Ovary (tissue), 9 donors: ENCODE measurements around the gene TESMIN. TPM values are rescaled to one million over a fixed set of nuclear protein-coding genes. Genes with fewer than 3 reads are reported as not detected.
A peak's percentile ranks its signal among the peaks of the same experiment; 100 is the strongest.

Experiments used
- DNase-seq, 5 donors: peaks; one replicate each; pipeline ENCODE4 v3.0.0-alpha.2; 2019 to 2020
- H3K27ac ChIP-seq, 2 donors: fragments of 200-600 bp; one replicate each; pipeline versions ENCODE4 v1.5.1 to v1.8.0; 2019 to 2022
- H3K27me3 ChIP-seq: fragments of 200-600 bp; one replicate; pipeline ENCODE4 v1.8.0; 2022
- H3K36me3 ChIP-seq: fragments of 200-600 bp; sonication (generic); one replicate; pipeline ENCODE4 v1.5.1; 2019
- H3K4me1 ChIP-seq: one replicate; pipeline ENCODE4 v1.8.1; 2013; ENCODE audit warnings: mild to moderate bottlenecking, moderate library complexity; ENCODE audit not compliant: insufficient read depth
- H3K4me3 ChIP-seq: fragments of 200-600 bp; sonication (generic); one replicate; pipeline ENCODE4 v1.5.1; 2017
- H3K9me3 ChIP-seq, 2 donors: fragments of 200-600 bp in 1 of 2; sonication (generic) in 1 of 2; one replicate each; pipeline versions ENCODE4 v1.5.1 to v1.8.1; 2013 to 2019; ENCODE audit warnings: mild to moderate bottlenecking in 1 of 2, moderate library complexity in 1 of 2
- CTCF ChIP-seq, 3 donors: fragments of 450-650 bp in 2 of 3; fragments of 200-600 bp in 1 of 3; IDR thresholded peaks; one replicate each; pipeline versions ENCODE4 v1.5.1 to v1.8.0; 2016 to 2022; ENCODE audit warnings: antibody characterized with exemption in 3 of 3, mild to moderate bottlenecking in 1 of 3
- EP300 ChIP-seq: sonication (generic); formaldehyde crosslinking; IDR thresholded peaks from one replicate; pipeline ENCODE4 v1.6.1; 2017; ENCODE audit warnings: antibody characterized with exemption
- POLR2A ChIP-seq: fragments of 450-650 bp; IDR thresholded peaks from one replicate; pipeline ENCODE4 v1.6.1; 2017; ENCODE audit warnings: antibody characterized with exemption, mild to moderate bottlenecking, moderate library complexity
- WGBS, 3 donors: extraction: QIAGEN DNeasy Blood & Tissue Kit in 1 of 3; methylation state at CpG; one replicate each; pipeline versions ENCODE4 v1.1.5 to v1.1.7; 2013 to 2017; 5-methylcytosine and 5-hydroxymethylcytosine counted together
- intact Hi-C, 4 donors: fragments of 100-400 bp; cut with DNase I; formaldehyde crosslinking; loops; one replicate each; pipeline versions ENCODE4 v1.11.0 to v1.15.1; 2022 to 2023
- polyA plus RNA-seq, 2 donors: library from polyadenylated mRNA; stranded (reverse); fragments of 200-250 nt in 1 of 2; fragments of 350-450 nt in 1 of 2; fragmentation: Illumina TruSeq in 1 of 2; extraction: RNeasy Lipid Tissue Mini Kit (QIAGEN cat#74804) in 1 of 2; gene quantifications; one replicate each; pipeline ENCODE4 v1.2.3, GENCODE V29; 2013 to 2014
- total RNA-seq, 7 donors: library from RNA; depleted of rRNA in 2 of 7; stranded (reverse); fragments of >200 nt in 2 of 7; fragmentation: NEBNext Ultra II Directional in 3 of 7; extraction: Animal tissue kit (Norgen Biotek cat#: 25700) in 3 of 7; gene quantifications; one replicate each; pipeline versions ENCODE4 v1.1.0 to v1.2.4, GENCODE V29; 2016 to 2023
- donor health status: DM: no; HTN: no; CAD: no; lungs with moderate emphysema.
- donor health status: DM: no; HTN: no; CAD: no.
- donor health status: Bipolar disorder and iron deficiency.
- donor health status: DM: yes; HTN: yes; CAD: no.
- donor health status: DM: no; HTN: no; CAD: no.
- donor health status: DM: yes; HTN: yes; CAD: no.

TESMIN gene
- total and polyA plus RNA-seq, 9 donors = 1.1 to 4.1 (median 1.7) TPM

DNA sequence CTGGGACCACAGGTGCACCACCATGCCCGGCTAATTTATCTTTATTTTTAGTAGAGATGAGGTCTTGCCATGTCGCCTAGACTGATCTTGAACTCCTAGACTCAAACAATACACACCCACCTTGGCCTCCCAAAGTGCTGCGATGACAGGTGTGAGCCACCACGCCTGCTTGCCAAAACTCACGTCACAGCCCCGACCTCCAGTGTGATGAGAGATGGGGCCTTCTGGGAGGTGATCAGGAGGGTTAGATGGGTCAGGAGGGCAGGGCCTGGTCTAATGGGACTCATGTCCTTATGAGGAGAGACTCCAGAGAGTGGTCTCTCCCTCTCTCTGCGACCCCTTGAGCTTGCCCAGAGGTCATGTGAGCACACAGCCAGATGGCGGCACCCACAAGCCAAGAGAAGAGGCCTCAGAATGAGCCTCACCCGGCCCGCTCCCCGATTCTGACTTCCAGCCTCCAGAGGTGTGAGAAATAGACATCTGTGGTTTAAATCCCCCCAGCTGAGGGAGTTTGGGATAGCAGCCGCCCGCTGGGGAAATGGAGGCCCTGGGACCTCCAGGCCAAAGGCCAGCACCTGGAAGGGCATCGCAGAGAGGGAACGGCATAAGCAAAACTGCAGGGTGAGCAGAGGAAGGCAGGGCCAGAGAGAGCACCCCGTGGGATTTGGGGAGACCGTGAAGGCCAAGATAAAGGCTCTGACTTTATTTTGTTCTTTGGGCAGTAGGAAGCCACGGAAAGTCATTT, 91.1 kb downstream of the TESMIN start:
- intact Hi-C loops = no loop called here
- WGBS, 3 donors = 93 to 95% (median 93%) methylated on average over 18 of the region's 18 CpGs

DNA sequence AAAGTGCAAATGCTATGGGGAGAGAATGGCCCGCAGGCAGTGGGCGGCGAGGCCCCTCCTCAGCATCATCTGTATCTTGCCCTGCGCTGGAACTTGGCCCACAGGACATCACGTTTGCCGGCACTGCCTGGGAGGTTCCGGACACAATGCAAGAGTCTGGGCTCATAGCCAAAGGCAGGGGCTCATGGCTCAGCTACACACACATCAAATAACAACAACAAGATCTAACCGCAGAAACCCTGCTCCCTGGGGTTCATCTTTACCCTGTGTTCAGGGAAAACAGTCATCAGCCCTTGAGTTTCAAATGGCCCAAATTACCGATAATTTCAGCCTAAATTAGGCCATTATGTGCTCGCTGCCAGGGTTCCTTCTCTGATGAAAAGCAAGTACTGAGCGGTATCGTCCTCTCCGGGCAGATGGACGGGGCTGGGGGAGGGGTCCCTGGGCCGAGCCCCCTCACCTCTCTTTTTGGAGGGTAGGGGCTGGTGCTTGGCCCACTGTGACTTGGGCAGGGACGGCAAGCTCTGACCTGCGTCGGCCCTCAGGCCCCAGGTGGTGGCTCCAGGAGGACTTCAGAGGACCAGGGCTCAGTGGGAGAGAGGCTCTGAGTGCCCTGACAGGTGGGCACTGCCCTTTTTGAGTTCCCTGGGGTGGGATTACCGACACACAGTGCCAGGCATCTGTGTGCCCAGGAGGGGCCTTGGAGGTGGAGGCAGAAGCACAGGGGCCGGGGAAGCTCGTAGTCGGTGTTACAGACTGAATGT, 92.0 kb downstream of the TESMIN start:
- intact Hi-C loops = no loop called here
- Histone ChIP-seq H3K27ac (peak overlapping the region in 1 of 2 donors; percentile 45), H3K4me3 (no peak overlapping the region), H3K4me1 (peaks cover 6% of the 10 kb centered on the region), H3K27me3 (no peaks in the 10 kb centered on the region), H3K36me3 (no peaks in the 10 kb centered on the region), H3K9me3 (no peaks in the 10 kb centered on the region)
- no peak for TF ChIP-seq EP300
- TF ChIP-seq POLR2A = no peak
- no peak for TF ChIP-seq CTCF (IDR thresholded peaks at IDR 0.05)
- 25 to 26% (median 26%) methylated on average over 22 of the region's 22 CpGs for WGBS, 3 donors
- DNase-seq = peak; percentile 79 to 90 (median 89)

More for the DNA sequence above, 91.1 kb downstream of the TESMIN start:
- TF ChIP-seq EP300 (no peak), CTCF (IDR thresholded peaks at IDR 0.05) (no peak), POLR2A (no peak)
- no peaks in the 10 kb centered on the region for H3K27me3 ChIP-seq
- DNase-seq = no peak
- no peaks in the 10 kb centered on the region for H3K9me3 ChIP-seq
- H3K36me3 ChIP-seq = no peaks in the 10 kb centered on the region
- H3K4me1 ChIP-seq = peaks cover 6% of the 10 kb centered on the region
- H3K4me3 ChIP-seq = no peak overlapping the region
- H3K27ac ChIP-seq = no peak overlapping the region

GRCh38 chr11:68658661-68659060, 92.7 kb downstream of the TESMIN start:
- WGBS, 3 donors = 55 to 61% (median 60%) methylated on average over 13 of the region's 13 CpGs
- peak overlapping the region in 1 of 2 donors; percentile 45 for H3K27ac ChIP-seq
- peak in 2 of 5 donors; percentile 44 to 53 for DNase-seq
- TF ChIP-seq CTCF (IDR thresholded peaks at IDR 0.05) (no peak), POLR2A (no peak), EP300 (no peak)
- H3K4me3 ChIP-seq = no peak overlapping the region
- intact Hi-C loops = no loop called here
- peaks cover 6% of the 10 kb centered on the region for H3K4me1 ChIP-seq
- no peaks in the 10 kb centered on the region for H3K9me3 ChIP-seq
- H3K36me3 ChIP-seq = no peaks in the 10 kb centered on the region
- H3K27me3 ChIP-seq = no peaks in the 10 kb centered on the region

DNA sequence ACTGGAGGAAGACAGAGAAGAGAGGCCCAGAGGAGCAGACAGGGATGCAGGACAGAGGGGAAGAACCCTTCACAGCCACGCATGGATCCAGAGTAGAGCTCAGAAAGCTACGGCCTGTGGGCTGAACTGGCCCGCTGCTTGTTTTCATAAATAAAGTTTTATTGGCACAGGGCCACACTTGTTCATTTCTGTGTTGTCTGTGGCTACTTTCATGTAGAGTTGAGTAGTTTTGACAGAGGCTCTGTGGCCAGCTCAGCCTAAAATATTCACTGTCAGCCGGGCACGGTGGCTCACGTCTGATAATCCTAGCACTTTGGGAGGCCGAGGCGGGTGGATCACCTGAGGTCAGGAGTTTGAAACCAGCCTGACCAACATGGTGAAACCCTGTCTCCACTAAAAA, 93.2 kb downstream of the TESMIN start:
- H3K36me3 ChIP-seq = no peaks in the 10 kb centered on the region
- DNase-seq = no peak
- H3K4me1 ChIP-seq = peaks cover 6% of the 10 kb centered on the region
- intact Hi-C loops = no loop called here
- no peak overlapping the region for H3K27ac ChIP-seq
- H3K9me3 ChIP-seq = no peaks in the 10 kb centered on the region
- H3K27me3 ChIP-seq = no peaks in the 10 kb centered on the region
- TF ChIP-seq EP300 = no peak
- TF ChIP-seq POLR2A = no peak
- no peak for TF ChIP-seq CTCF (IDR thresholded peaks at IDR 0.05)
- WGBS, 3 donors = 90% methylated on average over 8 of the region's 8 CpGs
- no peak overlapping the region for H3K4me3 ChIP-seq

Other genes with a start within 250 kb of the TESMIN start
- 1 to 10 TPM in 1 of 7 donors, under 1 TPM in 1, not detected in 5; 0.36 to 1.4 TPM for gene GAL, start 67.0 kb downstream of the TESMIN start, total RNA-seq
- gene GAL, start 67.0 kb downstream of the TESMIN start, polyA plus RNA-seq = under 1 TPM in 1 of 2 donors, not detected in 1; 0.19 TPM
- 10 to 100 TPM; 33.3 to 87.1 (median 44.3) TPM for gene CPT1A, start 90.4 kb upstream of the TESMIN start, total RNA-seq
- gene CPT1A, start 90.4 kb upstream of the TESMIN start, polyA plus RNA-seq = 10 to 100 TPM; 25.3 to 54.2 TPM
- gene MRPL21, start 152.3 kb upstream of the TESMIN start, total RNA-seq = 10 to 100 TPM; 40.3 to 70.7 (median 51.9) TPM
- gene MRPL21, start 152.3 kb upstream of the TESMIN start, polyA plus RNA-seq = 10 to 100 TPM; 64.0 to 74.7 TPM
- gene IGHMBP2, start 152.4 kb upstream of the TESMIN start, total RNA-seq = 10 to 100 TPM in 6 of 7 donors, 1 to 10 TPM in 1; 8.3 to 18.9 (median 16.2) TPM
- 10 to 100 TPM; 13.7 to 14.1 TPM for gene IGHMBP2, start 152.4 kb upstream of the TESMIN start, polyA plus RNA-seq
- gene MRGPRD, start 229.5 kb upstream of the TESMIN start, total RNA-seq = not detected
- not detected for gene MRGPRD, start 229.5 kb upstream of the TESMIN start, polyA plus RNA-seq